ENCODE results near the gene DCUN1D1.

The DCUN1D1 gene

GRCh38 chr3:182962166-182962565, 18.2 kb downstream of the DCUN1D1 start:
- TF ChIP-seq GATA3 (IDR thresholded peaks at IDR 0.05; ENCODE audit: low read depth, low read length) (no peak), GATA2 (IDR thresholded peaks at IDR 0.05; ENCODE audit: low read depth, low read length) (no peak)

- TF ChIP-seq GATA3 (IDR thresholded peaks at IDR 0.05; ENCODE audit: low read depth, low read length) (no peak), GATA2 (IDR thresholded peaks at IDR 0.05; ENCODE audit: low read depth, low read length) (no peak)
Observed at GRCh38 chr3:182959474-182960350, 20.6 kb downstream of the DCUN1D1 start.

GRCh38 chr3:182957676-182958266, 22.6 kb downstream of the DCUN1D1 start:
- TF ChIP-seq GATA3 (IDR thresholded peaks at IDR 0.05; ENCODE audit: low read depth, low read length) (no peak), GATA2 (IDR thresholded peaks at IDR 0.05; ENCODE audit: low read depth, low read length) (no peak)

- TF ChIP-seq GATA3 (IDR thresholded peaks at IDR 0.05; ENCODE audit: low read depth, low read length), result no peak
- TF ChIP-seq GATA2 (IDR thresholded peaks at IDR 0.05; ENCODE audit: low read depth, low read length), result no peak
Observed at GRCh38 chr3:182957226-182957625, 23.1 kb downstream of the DCUN1D1 start.

GRCh38 chr3:182954553-182955235, 25.6 kb downstream of the DCUN1D1 start:
- TF ChIP-seq GATA3 (IDR thresholded peaks at IDR 0.05; ENCODE audit: low read depth, low read length) (no peak), GATA2 (IDR thresholded peaks at IDR 0.05; ENCODE audit: low read depth, low read length) (no peak)

GRCh38 chr3:182949688-182950087, 30.6 kb downstream of the DCUN1D1 start:
- TF ChIP-seq GATA2 (IDR thresholded peaks at IDR 0.05; ENCODE audit: low read depth, low read length) (no peak), GATA3 (IDR thresholded peaks at IDR 0.05; ENCODE audit: low read depth, low read length) (no peak)

- no peak for TF ChIP-seq GATA2 (IDR thresholded peaks at IDR 0.05; ENCODE audit: low read depth, low read length)
- TF ChIP-seq GATA3 (IDR thresholded peaks at IDR 0.05; ENCODE audit: low read depth, low read length), result no peak
Observed at GRCh38 chr3:182948305-182948704, 32.0 kb downstream of the DCUN1D1 start.

GRCh38 chr3:182947888-182948287, 32.5 kb downstream of the DCUN1D1 start:
- TF ChIP-seq GATA2 (IDR thresholded peaks at IDR 0.05; ENCODE audit: low read depth, low read length) (no peak), GATA3 (IDR thresholded peaks at IDR 0.05; ENCODE audit: low read depth, low read length) (no peak)

- no peak for TF ChIP-seq GATA2 (IDR thresholded peaks at IDR 0.05; ENCODE audit: low read depth, low read length)
- TF ChIP-seq GATA3 (IDR thresholded peaks at IDR 0.05; ENCODE audit: low read depth, low read length), result no peak
Observed at GRCh38 chr3:182941719-182942118, 38.6 kb downstream of the DCUN1D1 start.

- no peak for TF ChIP-seq GATA2 (IDR thresholded peaks at IDR 0.05; ENCODE audit: low read depth, low read length)
- TF ChIP-seq GATA3 (IDR thresholded peaks at IDR 0.05; ENCODE audit: low read depth, low read length), result no peak
Observed at GRCh38 chr3:182940266-182940808, 40.0 kb downstream of the DCUN1D1 start.

- TF ChIP-seq GATA2 (IDR thresholded peaks at IDR 0.05; ENCODE audit: low read depth, low read length) (no peak), GATA3 (IDR thresholded peaks at IDR 0.05; ENCODE audit: low read depth, low read length) (no peak)
Observed at GRCh38 chr3:182937293-182938051, 42.9 kb downstream of the DCUN1D1 start.

- TF ChIP-seq GATA2 (IDR thresholded peaks at IDR 0.05; ENCODE audit: low read depth, low read length), result no peak
- no peak for TF ChIP-seq GATA3 (IDR thresholded peaks at IDR 0.05; ENCODE audit: low read depth, low read length)
Observed at GRCh38 chr3:182936918-182937285, 43.4 kb downstream of the DCUN1D1 start.

- TF ChIP-seq GATA3 (IDR thresholded peaks at IDR 0.05; ENCODE audit: low read depth, low read length) (no peak), GATA2 (IDR thresholded peaks at IDR 0.05; ENCODE audit: low read depth, low read length) (no peak)
Observed at GRCh38 chr3:182936239-182936917, 44.0 kb downstream of the DCUN1D1 start.

Measured in SH-SY5Y (cell line).